GM21367 (cell line): ENCODE results near the gene MRPS5.

Source experiments
- ATAC-seq: cut with Tn5 transposase; IDR thresholded peaks from one replicate; pipeline ENCODE4 v1.9.1; 2021; ENCODE audit not compliant: unreplicated experiment

The MRPS5 gene

DNA sequence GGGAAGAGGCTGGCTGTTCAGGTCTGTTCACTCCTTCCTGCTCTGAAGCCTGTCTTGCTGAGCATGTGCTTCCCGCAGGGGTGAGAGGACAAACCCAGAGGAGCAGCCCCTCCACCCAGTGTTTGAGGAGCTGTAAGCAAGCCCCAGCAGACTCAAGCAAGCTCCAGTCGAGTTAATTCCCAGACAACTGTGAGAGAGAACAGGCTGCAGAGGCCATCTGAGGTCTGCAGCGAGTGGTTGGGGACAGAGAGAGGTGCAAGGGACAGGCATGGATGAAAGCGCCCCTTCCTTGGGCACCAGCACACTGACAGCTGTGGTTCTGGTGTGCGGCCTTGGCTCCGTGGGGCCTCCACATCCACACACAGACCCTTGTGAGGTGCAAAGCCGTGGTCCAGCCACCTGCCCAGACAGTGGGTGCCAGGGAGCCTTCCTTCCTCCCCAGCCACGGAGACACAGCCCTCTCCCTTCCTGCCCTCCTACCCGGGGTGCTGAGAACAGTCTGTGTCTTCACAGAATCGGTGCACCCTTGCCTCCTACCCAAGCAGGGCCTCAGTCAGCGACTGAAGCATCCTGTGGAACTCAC lies 59.9 kb downstream of the MRPS5 start:
- ATAC-seq: no peak

GRCh38 chr2:95061119-95061512 lies 60.5 kb downstream of the MRPS5 start:
- no peak for ATAC-seq

- no peak for ATAC-seq
Observed at GRCh38 chr2:95060446-95061118, 61.0 kb downstream of the MRPS5 start.

DNA sequence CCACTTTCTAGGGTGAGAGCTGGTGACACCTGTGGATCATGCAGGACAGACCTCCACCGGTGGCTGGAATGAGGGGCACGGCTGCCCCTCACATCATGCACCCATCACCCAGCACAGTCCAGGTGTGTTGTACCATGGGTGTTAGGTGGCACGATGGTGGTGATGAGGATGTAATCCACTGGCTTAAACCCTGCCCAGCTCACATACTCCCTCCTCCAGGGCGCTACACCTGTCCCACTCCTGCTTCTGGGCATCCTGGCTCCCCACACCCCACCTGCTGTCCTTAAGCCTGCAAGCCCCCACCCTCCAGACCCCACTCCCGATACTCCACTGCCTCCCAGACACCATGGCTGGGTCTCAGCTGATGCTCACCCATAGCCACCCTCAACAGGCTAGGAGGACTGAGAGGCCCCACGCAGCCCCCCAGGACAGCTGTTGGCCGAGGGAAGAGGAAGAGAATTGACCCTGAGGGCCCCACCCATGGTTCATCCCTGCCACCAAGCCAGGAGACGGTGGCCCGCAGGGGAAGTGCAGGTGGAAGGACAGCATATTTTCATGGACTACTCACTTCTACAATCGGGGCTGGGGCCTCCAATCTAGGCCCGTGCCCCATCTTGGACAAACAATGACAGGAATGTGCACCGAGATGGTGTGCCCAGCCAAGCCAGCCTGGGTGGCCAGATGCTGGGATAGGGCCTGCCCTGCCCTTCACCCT lies 61.8 kb downstream of the MRPS5 start:
- ATAC-seq: no peak

GRCh38 chr2:95058989-95059641 lies 62.5 kb downstream of the MRPS5 start:
- no peak for ATAC-seq

GRCh38 chr2:95058466-95058988 lies 63.1 kb downstream of the MRPS5 start:
- ATAC-seq: no peak

GRCh38 chr2:95057535-95058370 lies 63.9 kb downstream of the MRPS5 start:
- ATAC-seq: no peak

- no peak for ATAC-seq
Observed at GRCh38 chr2:95056461-95057459, 64.8 kb downstream of the MRPS5 start.

- ATAC-seq: no peak
Observed at GRCh38 chr2:95056044-95056443, 65.6 kb downstream of the MRPS5 start.

DNA sequence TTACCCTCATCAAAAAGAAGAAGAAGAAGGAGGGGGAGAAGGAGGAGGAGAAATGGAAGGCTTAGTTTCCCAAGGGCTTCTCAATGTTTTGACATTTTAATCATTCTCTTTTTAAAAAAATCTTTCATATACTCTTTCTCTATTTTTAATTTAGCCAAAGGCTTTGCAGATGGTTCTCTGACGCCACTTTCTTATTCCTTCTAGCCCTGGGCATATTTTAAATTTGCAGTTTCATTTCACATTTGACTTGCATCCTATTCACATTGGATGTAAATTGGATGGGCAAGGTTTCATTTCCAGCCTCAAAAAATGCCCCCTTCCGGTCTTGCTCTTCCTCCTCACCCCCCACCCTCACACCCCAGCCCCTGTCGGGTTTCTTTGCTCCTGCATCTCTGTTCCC lies 66.3 kb downstream of the MRPS5 start:
- no peak for ATAC-seq

- ATAC-seq: no peak
Observed at GRCh38 chr2:95054016-95054415, 67.6 kb downstream of the MRPS5 start.

- ATAC-seq: no peak
Observed at GRCh38 chr2:95053543-95053942, 68.1 kb downstream of the MRPS5 start.

- ATAC-seq: no peak
Observed at GRCh38 chr2:95052804-95053479, 68.7 kb downstream of the MRPS5 start.

GRCh38 chr2:95052307-95052706 lies 69.3 kb downstream of the MRPS5 start:
- no peak for ATAC-seq

DNA sequence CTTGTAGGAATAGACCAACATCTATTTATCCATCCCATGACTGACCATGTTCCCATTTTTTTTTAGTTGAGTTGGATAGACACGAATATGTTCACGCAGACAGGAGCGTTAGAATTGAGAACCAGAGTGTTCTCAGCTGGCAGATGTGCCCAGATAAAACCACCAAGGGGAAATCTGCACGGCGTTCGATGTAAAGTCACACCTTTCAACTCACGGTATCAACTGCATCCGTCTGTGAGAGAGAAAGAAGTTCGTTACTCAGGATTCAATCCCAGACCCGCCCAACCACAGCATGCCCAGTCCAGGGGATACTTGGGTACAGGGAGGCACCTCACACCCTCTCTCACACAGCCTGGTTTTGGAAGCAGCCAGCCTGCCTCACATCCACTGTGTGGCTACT lies 70.0 kb downstream of the MRPS5 start:
- ATAC-seq: no peak

- ATAC-seq: no peak
Observed at GRCh38 chr2:95050385-95051300, 71.0 kb downstream of the MRPS5 start.

DNA sequence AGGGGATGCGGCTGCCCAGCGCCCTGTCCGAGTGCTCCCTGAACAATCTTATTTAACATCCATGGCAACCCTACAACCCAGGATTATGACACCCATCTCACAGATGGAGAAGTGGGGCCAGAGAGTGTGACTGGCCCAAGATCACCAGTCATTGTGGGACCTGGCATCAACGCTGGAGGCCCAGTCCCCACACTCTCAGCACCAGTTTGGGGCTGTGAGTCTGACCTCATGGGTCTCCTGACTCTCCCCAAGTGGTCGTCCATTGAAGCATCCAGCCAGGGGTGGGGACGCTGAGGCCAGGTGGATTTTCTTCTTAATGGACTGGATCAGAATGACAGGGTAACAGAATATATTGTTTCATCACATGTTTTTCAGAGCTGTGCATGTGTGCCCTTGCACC lies 71.6 kb downstream of the MRPS5 start:
- ATAC-seq: no peak

- no peak for ATAC-seq
Observed at GRCh38 chr2:95049683-95049955, 72.0 kb downstream of the MRPS5 start.
